GM15510 (cell line): ENCODE measurements around the gene IGF2BP2.

ENCODE experiments used
- POLR2A ChIP-seq: IDR thresholded peaks from 3 replicates; pipeline ENCODE4 v1.6.1; 2011; ENCODE audit warnings: borderline replicate concordance; ENCODE audit not compliant: insufficient read length; ENCODE audit errors: extremely low read depth

The IGF2BP2 gene

GRCh38 chr3:185699927-185700326, 124.9 kb downstream of the IGF2BP2 start:
- no peak for TF ChIP-seq POLR2A

DNA sequence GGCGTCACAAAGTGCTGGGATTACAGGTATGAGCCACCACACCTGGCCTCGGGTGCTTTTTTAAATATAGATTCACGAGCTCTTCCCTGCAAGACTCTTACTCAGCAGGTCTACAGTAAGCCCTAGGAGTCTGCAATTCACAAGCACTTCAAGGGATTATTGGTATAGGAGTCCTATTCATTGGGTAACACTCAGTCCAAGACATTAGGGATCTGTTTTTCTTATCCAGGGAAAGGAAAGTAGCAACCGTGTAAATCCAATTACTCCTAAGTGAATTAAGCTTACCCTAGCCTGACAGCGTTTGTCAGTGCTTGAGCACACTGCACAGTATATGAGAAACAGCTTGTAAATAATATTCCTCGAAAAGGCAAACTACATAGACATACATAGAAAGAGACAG, 128.8 kb downstream of the IGF2BP2 start:
- no peak for TF ChIP-seq POLR2A

DNA sequence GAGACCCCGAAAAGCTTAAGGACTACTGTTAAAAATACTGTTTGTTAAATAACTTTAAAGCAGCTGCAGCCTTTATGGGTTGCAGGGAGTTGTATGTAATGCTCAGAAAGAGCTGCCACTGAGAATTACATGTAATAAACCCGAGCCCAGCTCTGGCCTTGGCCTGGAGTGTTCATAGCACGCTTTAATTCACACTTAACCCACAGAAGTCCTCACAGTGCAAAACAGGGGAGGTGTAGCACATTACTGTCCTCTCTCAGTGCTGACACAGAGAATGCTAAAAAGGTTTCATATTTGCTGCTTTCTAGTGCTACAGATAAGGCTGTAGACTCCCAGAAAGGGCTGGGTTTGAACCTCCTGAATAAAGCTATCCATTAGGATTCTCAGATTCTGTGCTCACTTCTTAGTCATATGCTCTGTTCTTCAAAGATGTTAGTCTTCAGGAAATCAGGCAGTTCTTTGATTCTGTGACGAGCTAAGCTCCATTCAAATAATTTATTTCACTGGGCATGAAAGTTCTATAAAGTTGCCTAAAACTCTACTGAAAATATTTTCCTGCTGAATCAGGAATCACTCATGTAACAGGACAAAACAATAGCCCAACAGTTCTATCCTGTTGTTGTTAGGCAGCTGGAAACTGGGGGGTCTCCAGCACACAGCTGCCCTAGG, 130.7 kb downstream of the IGF2BP2 start:
- no peak for TF ChIP-seq POLR2A

DNA sequence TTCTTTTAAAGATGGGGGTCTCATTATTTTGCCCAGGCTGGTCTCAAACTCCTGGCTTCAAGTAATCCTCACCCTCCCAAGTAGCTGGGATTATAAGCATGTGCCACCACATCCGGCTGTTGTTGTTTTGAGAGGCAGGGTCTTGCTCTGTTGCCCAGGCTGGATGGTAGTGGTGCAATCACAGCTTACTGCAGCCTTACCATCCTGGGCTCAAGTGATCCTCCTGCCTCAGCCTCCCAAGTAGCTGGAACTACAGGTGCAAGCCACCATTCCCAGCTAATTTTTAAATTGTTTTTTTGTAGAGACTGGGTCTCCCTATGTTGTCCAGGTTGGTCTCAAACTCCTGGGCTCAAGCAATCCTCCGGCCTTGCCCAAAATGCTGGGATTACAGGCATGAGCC, 133.2 kb downstream of the IGF2BP2 start:
- TF ChIP-seq POLR2A: no peak

DNA sequence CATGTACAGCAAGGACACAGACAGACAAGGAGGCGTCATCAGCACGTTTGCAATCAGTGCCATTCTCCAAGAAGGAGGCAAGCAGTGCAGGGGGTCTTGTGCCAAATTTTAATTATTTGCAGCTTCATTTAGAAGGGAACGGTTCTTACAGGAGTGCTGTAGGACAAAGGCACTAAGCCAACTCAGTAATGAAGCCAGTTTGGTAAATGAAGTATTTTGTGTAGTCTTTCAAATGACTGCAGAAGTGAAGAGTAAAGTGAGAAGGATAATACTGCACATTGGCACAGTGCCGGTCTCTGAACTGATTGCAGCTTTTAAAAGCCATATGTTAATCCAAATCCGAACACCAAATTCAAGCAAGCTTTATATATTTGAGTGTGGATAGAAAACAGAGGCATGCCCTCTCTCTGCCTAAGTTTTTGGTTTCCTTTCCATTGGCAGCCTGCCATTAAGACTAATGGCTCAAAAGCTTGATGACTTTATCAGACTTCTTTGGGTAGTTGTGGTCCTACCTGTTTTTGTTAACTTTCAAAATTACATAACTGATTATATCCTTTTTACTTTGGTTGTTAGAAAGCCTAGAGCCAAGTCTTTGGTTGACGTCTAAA, 137.5 kb downstream of the IGF2BP2 start:
- no peak for TF ChIP-seq POLR2A

GRCh38 chr3:185685231-185686035, 139.4 kb downstream of the IGF2BP2 start:
- no peak for TF ChIP-seq POLR2A

- TF ChIP-seq POLR2A: no peak
Observed at GRCh38 chr3:185680231-185680630, 144.6 kb downstream of the IGF2BP2 start.

DNA sequence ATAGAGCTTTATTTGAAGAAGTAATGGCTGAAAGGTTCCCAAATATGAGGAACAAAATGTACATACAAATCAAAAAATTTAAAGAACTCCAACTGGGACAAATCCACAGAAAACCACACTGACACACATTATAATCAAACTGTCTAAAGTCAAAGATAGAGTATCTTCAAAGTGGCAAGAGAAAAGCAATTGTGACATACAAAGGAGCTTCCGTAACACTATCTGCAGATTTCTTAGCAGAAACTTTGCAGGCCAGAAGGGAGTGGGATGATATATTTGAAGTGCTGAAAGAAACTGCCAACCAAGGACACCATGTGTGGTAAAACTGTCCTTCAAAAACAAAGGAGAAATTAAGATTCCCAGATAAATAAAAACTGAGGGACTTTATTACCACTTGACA, 146.8 kb downstream of the IGF2BP2 start:
- no peak for TF ChIP-seq POLR2A

DNA sequence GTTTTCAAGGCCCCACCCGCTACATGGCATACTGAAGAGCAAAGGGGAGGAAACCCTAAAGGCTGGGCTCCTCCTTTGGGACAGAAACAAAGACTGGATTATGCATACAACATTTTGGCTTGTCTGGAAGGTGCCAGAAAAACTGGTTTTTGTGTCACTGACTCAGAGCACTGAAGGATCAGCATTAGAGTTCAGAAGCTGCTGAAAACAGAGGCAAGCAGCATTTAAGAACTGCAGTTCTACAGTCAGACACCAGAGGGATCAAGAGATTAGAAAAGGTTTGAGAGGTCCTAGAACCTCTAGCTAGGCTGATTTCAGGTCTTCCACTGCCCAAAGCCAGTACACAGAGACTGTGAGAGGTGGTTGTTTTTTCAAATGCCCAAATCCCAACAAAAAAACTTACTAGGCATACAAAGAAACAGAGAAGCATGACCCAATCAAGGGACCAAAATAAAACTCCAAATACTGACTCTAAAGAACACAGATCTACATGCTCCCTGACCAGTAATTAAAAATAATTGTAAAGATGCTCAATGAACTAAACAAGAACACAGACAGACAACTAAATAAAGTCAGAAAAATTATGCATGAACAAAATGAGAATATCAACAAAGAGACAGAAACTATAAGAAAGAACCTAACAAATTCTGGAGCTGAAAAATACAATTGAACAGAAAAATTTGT, 147.6 kb downstream of the IGF2BP2 start:
- no peak for TF ChIP-seq POLR2A

DNA sequence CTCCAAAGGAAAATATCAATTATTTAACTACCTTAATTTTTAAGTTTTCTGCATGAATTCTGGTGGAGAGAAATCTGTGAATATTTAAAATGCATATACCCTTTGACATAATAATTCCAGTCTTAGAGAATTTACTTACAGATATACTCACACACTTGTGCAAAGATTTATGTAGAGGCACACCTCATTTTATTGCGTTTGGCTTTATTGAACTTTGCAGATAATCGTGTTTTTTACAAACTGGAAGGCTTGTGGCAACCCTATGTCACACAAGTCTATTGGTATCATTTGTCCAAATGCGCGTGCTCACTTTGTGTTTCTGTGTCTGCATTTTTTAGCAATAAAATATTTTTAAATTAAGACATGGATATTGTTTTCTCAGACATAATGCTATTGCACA, 157.3 kb downstream of the IGF2BP2 start:
- TF ChIP-seq POLR2A: no peak

DNA sequence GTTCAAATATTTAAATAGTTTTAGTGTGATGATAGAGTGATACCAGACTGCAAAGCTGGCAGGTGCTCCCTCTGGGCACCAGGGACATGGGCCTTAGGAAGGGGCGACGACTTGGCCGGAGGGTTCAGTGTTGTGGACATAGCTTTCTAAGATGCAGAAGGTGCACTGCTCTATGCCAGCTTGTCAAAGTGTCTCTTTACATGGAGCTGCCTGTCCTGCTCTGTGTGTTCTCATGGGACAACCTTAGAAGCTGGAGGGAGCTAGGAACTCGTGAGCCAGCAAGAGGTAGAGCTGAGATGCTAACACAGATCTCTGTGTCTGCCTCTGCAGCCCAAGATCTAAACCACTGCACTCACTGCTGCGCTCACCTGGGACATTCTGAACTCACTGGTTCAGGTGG, 160.9 kb downstream of the IGF2BP2 start:
- TF ChIP-seq POLR2A: no peak

DNA sequence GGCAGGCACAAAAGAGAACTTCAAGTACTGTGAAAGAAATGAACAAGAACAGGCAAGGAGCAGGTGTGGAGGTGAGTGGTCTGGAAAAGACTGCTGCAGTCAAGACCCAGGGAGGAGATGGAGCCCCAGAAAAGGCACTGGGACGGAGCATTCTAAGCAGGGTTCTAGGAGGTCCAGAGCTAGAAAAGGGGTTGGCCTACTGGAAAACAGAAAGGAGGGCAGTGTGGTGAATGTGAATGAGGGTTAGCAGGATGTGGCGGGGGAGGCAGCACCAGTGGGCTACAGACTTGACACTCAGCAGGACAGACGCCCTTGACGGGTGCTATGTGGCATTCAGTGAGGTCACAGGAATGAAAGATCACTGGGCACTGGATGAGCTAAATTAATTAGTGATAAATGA, 163.1 kb downstream of the IGF2BP2 start:
- no peak for TF ChIP-seq POLR2A

DNA sequence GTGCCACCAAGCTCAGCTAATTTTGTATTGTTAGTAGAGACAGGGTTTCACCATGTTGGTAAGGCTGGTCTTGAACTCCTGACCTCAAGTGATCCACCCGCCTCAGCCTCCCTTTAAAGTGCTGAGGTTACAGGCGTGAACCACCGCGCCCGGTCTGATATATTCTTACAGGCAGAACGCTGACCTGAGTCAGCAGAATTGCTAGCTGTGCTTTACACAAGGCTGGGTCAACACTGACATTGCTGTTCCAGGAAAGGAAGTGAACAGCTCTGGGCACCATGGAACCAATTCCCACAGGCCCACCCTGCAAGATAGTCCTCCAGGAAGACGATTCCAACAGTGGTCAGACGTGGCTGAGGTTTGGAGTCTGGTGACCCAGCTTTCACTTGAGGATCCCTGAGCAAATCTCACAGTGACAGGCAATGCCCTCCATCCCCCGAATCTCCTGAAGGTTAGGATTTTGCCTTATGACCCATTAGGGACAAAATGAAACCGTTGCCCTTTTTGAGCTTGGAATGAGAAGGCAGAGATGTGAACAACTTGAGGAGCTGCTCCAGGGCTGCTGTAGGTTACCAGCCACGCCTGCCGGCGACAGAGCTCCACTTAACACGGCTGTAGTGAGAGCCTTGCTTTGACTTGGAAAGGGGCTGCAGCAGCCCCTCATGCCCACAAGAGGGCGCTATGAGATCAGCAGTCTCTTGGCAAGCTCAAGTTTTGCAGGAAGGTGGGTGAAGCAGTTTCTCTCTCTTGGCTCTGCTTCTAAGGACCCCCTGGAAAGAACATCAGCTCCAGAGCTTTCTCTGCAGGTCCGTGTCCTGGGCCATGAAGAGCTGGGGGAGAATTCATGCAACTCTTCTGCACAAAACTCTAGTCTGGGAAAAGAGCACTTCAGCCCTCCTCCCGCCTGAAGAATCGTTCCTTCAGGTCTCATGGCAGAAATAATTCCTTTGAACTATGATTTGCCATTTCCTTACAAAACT, 164.6 kb downstream of the IGF2BP2 start:
- TF ChIP-seq POLR2A: no peak

DNA sequence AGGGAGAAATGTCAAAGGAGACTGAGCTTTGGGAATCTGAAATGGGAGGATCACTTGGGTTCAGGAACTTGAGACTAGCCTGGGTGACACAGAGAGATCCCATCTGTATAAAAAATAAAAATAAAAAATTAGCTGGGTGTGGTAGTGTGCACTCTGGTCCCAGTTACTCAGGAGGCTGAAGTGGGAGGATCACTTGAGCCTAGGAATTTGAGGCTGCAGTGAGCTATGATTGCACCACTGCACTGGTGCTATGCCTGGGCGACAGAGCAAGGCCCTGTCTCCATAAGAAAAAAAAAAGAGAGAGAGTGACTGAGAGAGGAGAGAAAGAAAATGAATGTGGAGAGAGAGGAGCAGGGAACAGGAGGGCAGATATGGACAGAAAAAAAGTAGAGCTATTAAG, 165.9 kb downstream of the IGF2BP2 start:
- no peak for TF ChIP-seq POLR2A

- no peak for TF ChIP-seq POLR2A
Observed at GRCh38 chr3:185658504-185658912, 166.3 kb downstream of the IGF2BP2 start.
